Neural cell (in vitro differentiated cells): ENCODE data around the gene BABAM2. TPM values are rescaled to one million over a fixed set of nuclear protein-coding genes. Genes with fewer than 3 reads are reported as not detected.

Source experiments
- H2AFZ ChIP-seq: fragments of 200-600, 300-800 bp; sonication (generic), shearing (Covaris generic); 2 replicates; pipeline ENCODE4 v1.6.0; 2014; ENCODE audit warnings: low read depth, mild to moderate bottlenecking, antibody characterized with exemption, low read length, moderate library complexity
- H3F3A ChIP-seq: fragments of 200-600 bp; shearing (Covaris generic); 2 replicates; pipeline ENCODE4 v1.6.1; 2016; ENCODE audit warnings: mild to moderate bottlenecking, moderate library complexity, mixed read lengths, antibody characterized with exemption, low read length; ENCODE audit not compliant: insufficient read depth, poor library complexity, severe bottlenecking
- H3K27ac ChIP-seq: fragments of 200-600, 300-800 bp; sonication (generic), shearing (Covaris generic); 2 replicates; pipeline ENCODE4 v1.5.1; 2014; ENCODE audit warnings: mild to moderate bottlenecking, low read length, moderate library complexity
- H3K27me3 ChIP-seq: fragments of 300-800, 200-600 bp; sonication (generic), shearing (Covaris generic); 2 replicates; pipeline ENCODE4 v1.6.0; 2014; ENCODE audit warnings: mild to moderate bottlenecking, low read depth, low read length, moderate library complexity; ENCODE audit not compliant: insufficient read depth
- H3K36me3 ChIP-seq: fragments of 300-800, 200-600 bp; sonication (generic), shearing (Covaris generic); 2 replicates; pipeline ENCODE4 v1.5.1; 2014; ENCODE audit warnings: mild to moderate bottlenecking, antibody characterized with exemption, low read length, moderate library complexity; ENCODE audit not compliant: insufficient read depth
- H3K4me2 ChIP-seq: fragments of 300-800, 200-600 bp; sonication (generic), shearing (Covaris generic); 2 replicates; pipeline ENCODE4 v1.6.0; 2014; ENCODE audit warnings: mild to moderate bottlenecking, low read length
- H3K4me3 ChIP-seq: fragments of 300-800, 200-600 bp; sonication (generic), shearing (Covaris generic); 2 replicates; pipeline ENCODE4 v1.5.1; 2014; ENCODE audit warnings: mild to moderate bottlenecking, low read length, moderate library complexity
- H3K79me2 ChIP-seq: fragments of 200-600 bp; shearing (Covaris generic); replicated peaks from 2 replicates; pipeline ENCODE4 v1.6.0; 2014; ENCODE audit warnings: mild to moderate bottlenecking, low read length, moderate library complexity; ENCODE audit not compliant: insufficient read depth
- H3K9ac ChIP-seq: fragments of 300-800, 200-600 bp; sonication (generic), shearing (Covaris generic); 2 replicates; pipeline ENCODE4 v1.6.1; 2016; ENCODE audit warnings: mild to moderate bottlenecking, low read length, mixed read lengths
- H3K9me2 ChIP-seq: fragments of 200-600 bp; shearing (Covaris generic); 2 replicates; pipeline ENCODE4 v1.6.1; 2016; ENCODE audit warnings: mild to moderate bottlenecking, low read length, mixed read lengths; ENCODE audit not compliant: insufficient read depth
- H3K9me3 ChIP-seq: fragments of 200-600, 300-800 bp; sonication (generic), shearing (Covaris generic); 2 replicates; pipeline ENCODE4 v1.6.1; 2016; ENCODE audit warnings: mild to moderate bottlenecking, mixed run types, low read length, moderate library complexity, mixed read lengths
- H4K20me1 ChIP-seq: fragments of 200-600 bp; shearing (Covaris generic); 2 replicates; pipeline ENCODE4 v1.6.1; 2016; ENCODE audit warnings: mild to moderate bottlenecking, mixed run types; ENCODE audit not compliant: insufficient read depth
- CTCF ChIP-seq: fragments of 450-650 bp; IDR thresholded peaks from 2 replicates; pipeline ENCODE4 v1.5.1; 2014; ENCODE audit warnings: antibody characterized with exemption, mild to moderate bottlenecking, moderate library complexity; ENCODE audit not compliant: poor library complexity, severe bottlenecking
- EP300 ChIP-seq: fragments of 450-650 bp; conservative IDR thresholded peaks from 2 replicates; pipeline ENCODE4 v1.6.1; 2014; ENCODE audit warnings: antibody characterized with exemption, mild to moderate bottlenecking, moderate library complexity; ENCODE audit not compliant: poor library complexity, severe bottlenecking
- EZH2 ChIP-seq: fragments of 200-600, 300-800 bp; shearing (Covaris generic), sonication (generic); IDR thresholded peaks from 2 replicates; pipeline ENCODE4 v1.6.1; 2014; ENCODE audit warnings: antibody characterized with exemption, low read length, borderline replicate concordance, mild to moderate bottlenecking; ENCODE audit not compliant: insufficient read depth, poor library complexity, severe bottlenecking
- MXI1 ChIP-seq: fragments of 450-650 bp; conservative IDR thresholded peaks from 2 replicates; pipeline ENCODE4 v1.6.1; 2014; ENCODE audit warnings: antibody characterized with exemption, mild to moderate bottlenecking; ENCODE audit not compliant: poor library complexity, severe bottlenecking
- POLR2AphosphoS5 ChIP-seq: IDR thresholded peaks from 2 replicates; pipeline ENCODE4 v1.6.1; 2012
- RAD21 ChIP-seq: fragments of 450-650 bp; conservative IDR thresholded peaks from 2 replicates; pipeline ENCODE4 v1.6.1; 2014; ENCODE audit warnings: antibody characterized with exemption, mild to moderate bottlenecking, moderate library complexity
- SMC3 ChIP-seq: fragments of 450-650 bp; conservative IDR thresholded peaks from 2 replicates; pipeline ENCODE4 v1.6.1; 2014; ENCODE audit warnings: antibody characterized with exemption, mild to moderate bottlenecking, moderate library complexity; ENCODE audit not compliant: poor library complexity
- TAF1 ChIP-seq: IDR thresholded peaks from 2 replicates; pipeline ENCODE4 v1.6.1; 2012; ENCODE audit warnings: low read depth
- polyA plus RNA-seq: library from polyadenylated mRNA; depleted of rRNA; stranded (reverse); fragments of >200 nt; gene quantifications from 2 replicates; pipeline ENCODE4 v1.2.3, GENCODE V29; 2014
- TF ChIP-seq, protein P1 (sequence below): IDR thresholded peaks from 2 replicates; pipeline ENCODE4 v1.6.1; 2012; ENCODE audit warnings: borderline replicate concordance

BABAM2 gene
- polyA plus RNA-seq, 1 donor from 2014 or later = 15.3 TPM

- Histone ChIP-seq H3K27me3 (no peaks in the 10 kb centered on the region), H3K9me3 (no peaks in the 10 kb centered on the region), H3K9me2 (no peaks in the 10 kb centered on the region), H4K20me1 (no peaks in the 10 kb centered on the region), H2AFZ (no peak overlapping the region), H3K27ac (no peak overlapping the region), H3K79me2 (no peaks in the 10 kb centered on the region), H3K9ac (no peak overlapping the region), H3K4me2 (no peak overlapping the region), H3F3A (no peaks in the 10 kb centered on the region), H3K36me3 (no peaks in the 10 kb centered on the region), H3K4me3 (no peak overlapping the region)
- TF ChIP-seq EP300 (no peak), POLR2AphosphoS5 (no peak), CTCF (no peak), EZH2 (no peak), TAF1 (no peak), SMC3 (no peak), MXI1 (no peak), RAD21 (no peak)
- TF ChIP-seq, protein P1, sequence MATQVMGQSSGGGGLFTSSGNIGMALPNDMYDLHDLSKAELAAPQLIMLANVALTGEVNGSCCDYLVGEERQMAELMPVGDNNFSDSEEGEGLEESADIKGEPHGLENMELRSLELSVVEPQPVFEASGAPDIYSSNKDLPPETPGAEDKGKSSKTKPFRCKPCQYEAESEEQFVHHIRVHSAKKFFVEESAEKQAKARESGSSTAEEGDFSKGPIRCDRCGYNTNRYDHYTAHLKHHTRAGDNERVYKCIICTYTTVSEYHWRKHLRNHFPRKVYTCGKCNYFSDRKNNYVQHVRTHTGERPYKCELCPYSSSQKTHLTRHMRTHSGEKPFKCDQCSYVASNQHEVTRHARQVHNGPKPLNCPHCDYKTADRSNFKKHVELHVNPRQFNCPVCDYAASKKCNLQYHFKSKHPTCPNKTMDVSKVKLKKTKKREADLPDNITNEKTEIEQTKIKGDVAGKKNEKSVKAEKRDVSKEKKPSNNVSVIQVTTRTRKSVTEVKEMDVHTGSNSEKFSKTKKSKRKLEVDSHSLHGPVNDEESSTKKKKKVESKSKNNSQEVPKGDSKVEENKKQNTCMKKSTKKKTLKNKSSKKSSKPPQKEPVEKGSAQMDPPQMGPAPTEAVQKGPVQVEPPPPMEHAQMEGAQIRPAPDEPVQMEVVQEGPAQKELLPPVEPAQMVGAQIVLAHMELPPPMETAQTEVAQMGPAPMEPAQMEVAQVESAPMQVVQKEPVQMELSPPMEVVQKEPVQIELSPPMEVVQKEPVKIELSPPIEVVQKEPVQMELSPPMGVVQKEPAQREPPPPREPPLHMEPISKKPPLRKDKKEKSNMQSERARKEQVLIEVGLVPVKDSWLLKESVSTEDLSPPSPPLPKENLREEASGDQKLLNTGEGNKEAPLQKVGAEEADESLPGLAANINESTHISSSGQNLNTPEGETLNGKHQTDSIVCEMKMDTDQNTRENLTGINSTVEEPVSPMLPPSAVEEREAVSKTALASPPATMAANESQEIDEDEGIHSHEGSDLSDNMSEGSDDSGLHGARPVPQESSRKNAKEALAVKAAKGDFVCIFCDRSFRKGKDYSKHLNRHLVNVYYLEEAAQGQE = no peak
Observed at GRCh38 chr2:27925766-27926472, 35.4 kb downstream of the BABAM2 start.

DNA sequence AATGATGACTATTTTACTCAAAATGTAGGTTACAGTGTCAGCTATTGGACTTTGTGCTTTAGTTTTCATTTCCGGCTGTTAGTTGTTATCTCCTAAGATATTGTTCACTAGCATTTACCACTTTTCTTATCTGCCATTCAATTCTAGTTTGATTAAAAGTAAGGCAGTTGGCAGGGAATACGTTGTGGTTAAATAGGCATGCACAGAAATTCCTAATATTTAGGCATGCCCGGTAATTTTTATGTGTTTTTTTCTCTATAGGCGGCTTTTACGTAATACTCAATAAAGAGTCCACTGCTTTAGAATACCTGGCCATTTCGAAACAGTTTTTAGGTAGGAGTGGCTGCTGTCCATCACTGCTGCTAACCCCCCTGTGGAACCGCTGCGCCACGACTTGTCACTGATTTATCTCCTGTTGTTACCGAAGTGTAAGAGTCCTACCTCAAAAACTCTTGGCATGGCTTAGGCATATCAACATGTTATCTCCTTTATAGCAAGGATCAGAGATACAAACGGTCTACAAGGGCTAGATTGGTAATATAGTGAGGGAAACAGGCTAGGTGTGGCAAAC, 39.5 kb downstream of the BABAM2 start:
- no peak overlapping the region for H3K4me2 ChIP-seq
- H3K27ac ChIP-seq = no peak overlapping the region
- no peak for TF ChIP-seq EZH2
- no peak for TF ChIP-seq RAD21
- no peak for TF ChIP-seq TAF1
- TF ChIP-seq POLR2AphosphoS5 = no peak
- TF ChIP-seq, protein P1 = no peak
- TF ChIP-seq SMC3 = no peak
- no peak for TF ChIP-seq CTCF
- no peak for TF ChIP-seq MXI1
- no peak for TF ChIP-seq EP300

More for the DNA sequence above, 39.5 kb downstream of the BABAM2 start:
- no peaks in the 10 kb centered on the region for H3K9me2 ChIP-seq
- H3K79me2 ChIP-seq = no peaks in the 10 kb centered on the region
- H3K9me3 ChIP-seq = no peaks in the 10 kb centered on the region
- no peak overlapping the region for H2AFZ ChIP-seq
- no peaks in the 10 kb centered on the region for H3K36me3 ChIP-seq
- no peaks in the 10 kb centered on the region for H3K27me3 ChIP-seq
- no peak overlapping the region for H3K9ac ChIP-seq
- no peaks in the 10 kb centered on the region for H4K20me1 ChIP-seq
- no peaks in the 10 kb centered on the region for H3F3A ChIP-seq
- H3K4me3 ChIP-seq = no peak overlapping the region
